AG10803 (cell line): ENCODE data around the gene LSM7.
A peak's percentile ranks its signal among the peaks of the same experiment; 100 is the strongest.

Source experiments
- DNase-seq: peaks from one replicate; pipeline ENCODE4 v3.0.0; 2010; ENCODE audit warnings: low read depth
- H3K4me3 ChIP-seq: 2 replicates; pipeline ENCODE4 v1.5.1; 2011; ENCODE audit warnings: mild to moderate bottlenecking, low read length, control low read depth
- TF ChIP-seq, protein P1 (sequence below): conservative IDR thresholded peaks from 2 replicates; pipeline ENCODE4 v1.5.1; 2011; ENCODE audit warnings: mild to moderate bottlenecking, low read length, control low read depth, inconsistent platforms

LSM7 gene

DNA sequence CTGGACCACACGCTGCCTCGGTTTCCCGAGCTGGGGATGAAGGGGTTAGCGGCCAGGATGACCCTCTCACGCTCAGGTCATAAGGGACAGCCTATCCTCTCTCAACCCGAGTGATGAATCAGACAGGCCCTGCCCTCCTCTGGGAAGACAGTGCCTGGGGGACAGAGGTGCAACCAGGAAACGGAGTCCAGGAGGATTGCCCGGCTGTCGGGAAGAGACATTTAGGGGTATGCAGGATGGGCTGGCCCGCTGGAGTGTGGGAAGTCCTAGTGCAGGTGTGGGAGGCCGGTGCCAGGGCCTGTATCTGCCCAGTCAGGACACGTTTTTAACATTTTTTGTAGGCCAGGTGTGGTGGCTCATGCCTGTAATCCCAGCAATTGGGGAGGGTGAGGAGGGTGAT is 8.3 kb downstream of the LSM7 start:
- TF ChIP-seq, protein P1, sequence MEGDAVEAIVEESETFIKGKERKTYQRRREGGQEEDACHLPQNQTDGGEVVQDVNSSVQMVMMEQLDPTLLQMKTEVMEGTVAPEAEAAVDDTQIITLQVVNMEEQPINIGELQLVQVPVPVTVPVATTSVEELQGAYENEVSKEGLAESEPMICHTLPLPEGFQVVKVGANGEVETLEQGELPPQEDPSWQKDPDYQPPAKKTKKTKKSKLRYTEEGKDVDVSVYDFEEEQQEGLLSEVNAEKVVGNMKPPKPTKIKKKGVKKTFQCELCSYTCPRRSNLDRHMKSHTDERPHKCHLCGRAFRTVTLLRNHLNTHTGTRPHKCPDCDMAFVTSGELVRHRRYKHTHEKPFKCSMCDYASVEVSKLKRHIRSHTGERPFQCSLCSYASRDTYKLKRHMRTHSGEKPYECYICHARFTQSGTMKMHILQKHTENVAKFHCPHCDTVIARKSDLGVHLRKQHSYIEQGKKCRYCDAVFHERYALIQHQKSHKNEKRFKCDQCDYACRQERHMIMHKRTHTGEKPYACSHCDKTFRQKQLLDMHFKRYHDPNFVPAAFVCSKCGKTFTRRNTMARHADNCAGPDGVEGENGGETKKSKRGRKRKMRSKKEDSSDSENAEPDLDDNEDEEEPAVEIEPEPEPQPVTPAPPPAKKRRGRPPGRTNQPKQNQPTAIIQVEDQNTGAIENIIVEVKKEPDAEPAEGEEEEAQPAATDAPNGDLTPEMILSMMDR, result no peak
- H3K4me3 ChIP-seq, result no peak overlapping the region
- no peak for DNase-seq

DNA sequence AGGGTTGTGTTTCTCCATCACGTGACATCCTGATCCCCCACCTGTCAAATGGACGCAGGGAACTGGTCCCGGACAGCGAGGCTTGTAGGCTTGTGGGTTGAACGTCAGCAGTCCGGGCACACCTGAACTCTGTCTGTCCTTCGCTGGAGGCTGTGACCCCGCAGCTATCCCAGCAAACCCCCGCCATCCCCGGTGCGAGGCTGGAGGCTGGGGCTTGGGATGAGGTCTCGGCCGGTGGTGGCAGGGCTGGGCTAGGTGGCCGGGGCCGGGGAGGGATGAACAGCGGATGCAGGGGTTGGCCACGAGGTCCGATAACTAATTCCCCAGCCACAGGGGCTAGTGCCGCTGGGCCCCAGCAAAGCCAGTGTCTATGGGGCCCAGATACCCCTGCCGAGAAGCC is 8.8 kb downstream of the LSM7 start:
- no peak for DNase-seq
- H3K4me3 ChIP-seq, result no peak overlapping the region
- TF ChIP-seq, protein P1, result no peak

DNA sequence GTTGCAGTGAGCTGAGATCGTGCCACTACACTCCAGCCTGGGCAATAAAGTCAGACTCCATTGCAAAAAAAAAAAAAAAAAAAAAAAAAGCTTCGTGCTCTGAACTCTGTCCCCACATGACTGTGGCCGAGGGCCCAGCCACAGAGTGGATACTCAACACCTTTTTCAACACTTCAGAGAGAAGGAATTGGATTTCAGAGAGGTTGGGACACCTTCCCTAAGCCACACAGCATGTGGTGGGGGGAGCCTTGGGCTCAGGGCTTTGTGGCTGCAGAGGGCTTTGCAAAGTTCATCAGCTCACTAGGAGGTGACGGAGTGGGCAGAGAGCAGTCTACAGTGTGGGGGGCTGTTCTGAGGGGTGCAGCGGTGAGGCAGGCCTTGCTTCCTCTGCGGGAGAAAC is 9.5 kb downstream of the LSM7 start:
- no peak for DNase-seq
- no peak overlapping the region for H3K4me3 ChIP-seq
- TF ChIP-seq, protein P1, result no peak

DNA sequence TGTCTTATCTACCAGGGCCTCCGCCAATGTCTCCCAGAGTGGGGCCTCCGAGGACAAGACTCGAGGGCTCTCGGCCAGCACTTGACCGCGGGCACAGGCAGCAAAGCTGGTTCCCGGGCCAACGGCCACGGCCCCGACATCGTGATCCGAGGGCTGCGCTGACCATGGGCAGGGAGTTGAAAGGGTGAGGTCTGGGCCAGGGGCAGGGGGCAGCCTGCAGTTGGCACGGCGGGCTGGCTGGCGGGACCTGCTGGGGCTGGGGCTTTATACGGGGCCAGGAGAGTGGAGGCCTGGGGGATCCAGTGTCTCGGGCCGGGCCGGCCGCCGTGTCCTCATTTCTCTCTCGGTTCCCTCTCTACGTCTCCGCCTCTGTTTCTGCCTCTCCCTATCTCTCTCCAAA is 10.6 kb downstream of the LSM7 start:
- TF ChIP-seq, protein P1, result no peak
- DNase-seq, result no peak
- no peak overlapping the region for H3K4me3 ChIP-seq

DNA sequence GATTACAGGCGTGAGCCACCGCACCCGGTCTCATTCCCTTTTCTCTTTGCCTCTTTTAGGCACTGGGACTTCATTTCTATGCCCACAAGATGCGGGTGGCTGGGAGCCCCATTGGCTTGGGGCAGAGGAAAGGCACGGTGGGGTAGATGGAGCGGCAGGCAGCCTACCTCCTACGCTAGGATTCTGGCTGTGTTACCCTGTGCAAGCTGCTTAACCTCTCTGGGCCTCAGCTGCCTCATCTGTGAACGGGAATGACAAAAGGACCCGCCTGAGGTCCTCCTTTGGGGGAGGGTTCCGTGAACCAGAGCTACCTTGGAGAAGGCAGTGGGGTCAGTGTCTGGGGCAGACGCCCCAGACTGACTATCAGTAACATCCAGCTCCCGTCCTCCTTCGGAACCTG is 11.1 kb downstream of the LSM7 start:
- TF ChIP-seq, protein P1, result no peak
- no peak overlapping the region for H3K4me3 ChIP-seq
- DNase-seq, result no peak

DNA sequence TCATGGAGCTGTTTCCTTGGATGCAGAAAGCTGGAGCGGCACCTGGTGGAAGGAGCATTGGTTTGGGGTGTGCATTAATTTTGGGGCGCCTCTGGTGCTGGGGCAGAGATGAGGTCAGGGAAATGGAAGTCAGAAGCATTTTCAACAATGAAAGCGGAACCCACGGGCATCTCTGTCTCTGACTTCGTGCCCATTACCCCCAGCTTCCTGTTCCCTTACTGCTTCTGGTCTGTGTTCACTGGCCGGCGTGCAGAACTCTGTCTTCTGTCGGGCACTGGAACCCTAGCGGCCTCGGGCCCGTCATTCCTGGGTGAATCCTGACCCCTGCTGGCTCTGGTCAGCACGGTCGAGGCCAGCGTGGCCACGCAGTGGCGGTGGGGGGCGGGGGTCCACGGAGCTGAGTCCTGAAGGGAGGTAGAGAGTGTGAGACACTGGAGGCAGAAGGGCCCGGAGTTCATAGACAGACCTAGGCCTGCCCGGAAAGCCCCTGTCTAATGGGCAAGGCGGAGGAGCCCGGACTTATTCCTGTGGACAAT is 12.5 kb downstream of the LSM7 start:
- no peak overlapping the region for H3K4me3 ChIP-seq
- TF ChIP-seq, protein P1, result peak; percentile 57
- DNase-seq, result peak; percentile 53

DNA sequence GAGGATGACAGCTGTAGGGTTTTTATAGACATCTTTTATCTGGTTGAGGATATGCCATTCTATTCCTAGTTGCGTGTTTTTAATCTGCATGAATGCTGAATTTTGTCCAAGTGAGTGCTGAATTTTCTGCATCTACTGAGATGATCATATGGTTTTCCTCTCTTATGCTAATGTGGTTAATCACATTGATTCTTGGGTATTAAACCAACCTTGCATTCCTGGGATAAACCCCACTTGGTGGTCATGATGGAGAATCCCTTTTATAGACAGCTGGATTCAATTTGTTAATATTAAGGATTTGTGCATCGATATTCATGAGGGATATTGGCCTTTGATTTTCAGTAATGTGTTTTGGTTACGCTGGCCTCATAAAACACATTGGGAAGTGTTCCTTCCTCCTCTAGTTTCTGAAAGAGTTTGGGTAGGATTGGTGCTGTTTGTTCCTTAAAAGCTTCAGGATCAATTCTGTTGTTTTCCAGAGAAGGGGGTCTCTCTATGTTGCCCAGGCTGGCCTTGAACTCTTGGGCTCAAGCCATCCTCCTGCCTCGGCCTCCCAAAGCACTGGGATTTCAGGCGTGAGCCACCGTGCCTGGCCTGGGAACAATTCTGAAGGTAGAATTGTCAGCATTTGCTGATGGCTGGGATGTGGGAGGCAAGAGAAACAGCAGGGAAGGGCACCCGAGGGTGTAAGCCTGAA is 13.1 kb downstream of the LSM7 start:
- no peak overlapping the region for H3K4me3 ChIP-seq
- TF ChIP-seq, protein P1, result no peak
- no peak for DNase-seq
